ENCODE results near the gene USP12.

USP12 gene

GRCh38 chr13:27160657-27161295 lies 10.8 kb downstream of the USP12 start:
- H3K27ac Mint-ChIP-seq = no peak overlapping the region
- no peak for TF ChIP-seq CTCF (IDR thresholded peaks at IDR 0.05)
- H3K4me1 Mint-ChIP-seq = no peaks in the 10 kb centered on the region
- H3K4me3 Mint-ChIP-seq = no peak overlapping the region
- H3K27me3 Mint-ChIP-seq (ENCODE audit: low read depth, poor library complexity) = no peaks in the 10 kb centered on the region
- peaks cover 62% of the 10 kb centered on the region for H3K36me3 Mint-ChIP-seq (ENCODE audit: low read depth)
- H3K9me3 Mint-ChIP-seq = peaks cover 49% of the 10 kb centered on the region
- no peak for DNase-seq

GRCh38 chr13:27159806-27160563 lies 11.6 kb downstream of the USP12 start:
- no peak for DNase-seq
- Mint-ChIP-seq H3K27me3 (ENCODE audit: low read depth, poor library complexity) (no peaks in the 10 kb centered on the region), H3K9me3 (peaks cover 55% of the 10 kb centered on the region), H3K4me3 (no peak overlapping the region), H3K36me3 (ENCODE audit: low read depth) (peaks cover 66% of the 10 kb centered on the region), H3K4me1 (no peaks in the 10 kb centered on the region), H3K27ac (no peak overlapping the region)
- TF ChIP-seq CTCF (IDR thresholded peaks at IDR 0.05) = no peak

- Mint-ChIP-seq H3K36me3 (ENCODE audit: low read depth) (peaks cover 79% of the 10 kb centered on the region), H3K4me3 (no peak overlapping the region), H3K9me3 (peaks cover 67% of the 10 kb centered on the region), H3K4me1 (no peaks in the 10 kb centered on the region), H3K27me3 (ENCODE audit: low read depth, poor library complexity) (no peaks in the 10 kb centered on the region), H3K27ac (no peak overlapping the region)
- TF ChIP-seq CTCF (IDR thresholded peaks at IDR 0.05) = no peak
- no peak for DNase-seq
These were observed 13.3 kb downstream of the USP12 start for GRCh38 chr13:27158335-27158734.

GRCh38 chr13:27151798-27152599 lies 19.6 kb downstream of the USP12 start:
- peaks cover 47% of the 10 kb centered on the region for H3K9me3 Mint-ChIP-seq
- no peak for TF ChIP-seq CTCF (IDR thresholded peaks at IDR 0.05)
- H3K4me3 Mint-ChIP-seq = no peak overlapping the region
- peaks cover 60% of the 10 kb centered on the region for H3K36me3 Mint-ChIP-seq (ENCODE audit: low read depth)
- H3K27me3 Mint-ChIP-seq (ENCODE audit: low read depth, poor library complexity) = no peaks in the 10 kb centered on the region
- no peaks in the 10 kb centered on the region for H3K4me1 Mint-ChIP-seq
- no peak overlapping the region for H3K27ac Mint-ChIP-seq
- DNase-seq = no peak

- Mint-ChIP-seq H3K4me3 (no peak overlapping the region), H3K9me3 (peaks cover 28% of the 10 kb centered on the region), H3K27me3 (ENCODE audit: low read depth, poor library complexity) (no peaks in the 10 kb centered on the region), H3K4me1 (no peaks in the 10 kb centered on the region), H3K27ac (no peak overlapping the region), H3K36me3 (ENCODE audit: low read depth) (peaks cover 43% of the 10 kb centered on the region)
- DNase-seq = no peak
- no peak for TF ChIP-seq CTCF (IDR thresholded peaks at IDR 0.05)
These were observed 21.9 kb downstream of the USP12 start for GRCh38 chr13:27149702-27150101.

Measured in nephron progenitor cell (in vitro differentiated cells).